Measurements from ENCODE around the gene PDIK1L. TPM values are rescaled to one million over a fixed set of nuclear protein-coding genes. Genes with fewer than 3 reads are reported as not detected.

The PDIK1L gene
- polyA plus RNA-seq, 10 donors = 5.9 to 8.8 (median 6.8) TPM

- peak; percentile 86 to 95 (median 92) for DNase-seq
Measured at GRCh38 chr1:26169669-26170471, 58.2 kb downstream of the PDIK1L start, which contains the start of gene ZNF593. ZNF593 (plus strand) TSS chr1:26169908; CDS start chr1:26169984, 76 bp downstream.

GRCh38 chr1:26170472-26170821, 58.8 kb downstream of the PDIK1L start:
- no peak for DNase-seq

- no peak for DNase-seq
Measured at GRCh38 chr1:26171084-26172072, 59.8 kb downstream of the PDIK1L start, which contains the start of gene ZNF593OS. ZNF593OS (minus strand) TSS chr1:26171832; CDS start chr1:26171661, 171 bp downstream.

Other genes with a start within 250 kb of the PDIK1L start
- 1 to 10 TPM; 6.1 to 8.9 (median 7.0) TPM for gene PAQR7, start 236.1 kb upstream of the PDIK1L start, polyA plus RNA-seq (ENCODE audit: insufficient read length in 10 of 10)
- gene STMN1, start 205.4 kb upstream of the PDIK1L start, polyA plus RNA-seq (ENCODE audit: insufficient read length in 10 of 10) = 100 to 1,000 TPM; 402 to 727 (median 524) TPM
- gene PAFAH2, start 113.8 kb upstream of the PDIK1L start, polyA plus RNA-seq (ENCODE audit: insufficient read length in 10 of 10) = 10 to 100 TPM; 30.1 to 83.9 (median 59.1) TPM
- gene EXTL1, start 90.0 kb upstream of the PDIK1L start, polyA plus RNA-seq (ENCODE audit: insufficient read length in 10 of 10) = 1 to 10 TPM; 1.7 to 7.3 (median 3.2) TPM
- 1 to 10 TPM in 1 of 10 donors, under 1 TPM in 9; 0.16 to 1.1 (median 0.55) TPM for gene SLC30A2, start 65.7 kb upstream of the PDIK1L start, polyA plus RNA-seq (ENCODE audit: insufficient read length in 10 of 10)
- 10 to 100 TPM; 23.1 to 48.6 (median 36.4) TPM for gene TRIM63, start 44.2 kb upstream of the PDIK1L start, polyA plus RNA-seq (ENCODE audit: insufficient read length in 10 of 10)
- gene FAM110D, start 47.3 kb downstream of the PDIK1L start, polyA plus RNA-seq (ENCODE audit: insufficient read length in 10 of 10) = 1 to 10 TPM in 1 of 10 donors, under 1 TPM in 9; 0.47 to 1.4 (median 0.75) TPM
- gene C1orf232, start 57.1 kb downstream of the PDIK1L start, polyA plus RNA-seq (ENCODE audit: insufficient read length in 10 of 10) = not detected
- 10 to 100 TPM; 10.3 to 21.7 (median 16.6) TPM for gene ZNF593, start 58.1 kb downstream of the PDIK1L start, polyA plus RNA-seq (ENCODE audit: insufficient read length in 10 of 10)
- 1 to 10 TPM in 8 of 10 donors, under 1 TPM in 2; 0.60 to 2.1 (median 1.4) TPM for gene ZNF593OS, start 60.0 kb downstream of the PDIK1L start, polyA plus RNA-seq (ENCODE audit: insufficient read length in 10 of 10)
- gene CNKSR1, start 65.7 kb downstream of the PDIK1L start, polyA plus RNA-seq (ENCODE audit: insufficient read length in 10 of 10) = 1 to 10 TPM in 9 of 10 donors, under 1 TPM in 1; 0.97 to 3.9 (median 2.1) TPM
- not detected for gene CATSPER4, start 78.8 kb downstream of the PDIK1L start, polyA plus RNA-seq (ENCODE audit: insufficient read length in 10 of 10)
- 10 to 100 TPM; 17.4 to 28.2 (median 22.9) TPM for gene CEP85, start 122.4 kb downstream of the PDIK1L start, polyA plus RNA-seq (ENCODE audit: insufficient read length in 10 of 10)
- gene SH3BGRL3, start 168.3 kb downstream of the PDIK1L start, polyA plus RNA-seq (ENCODE audit: insufficient read length in 10 of 10) = 10 to 100 TPM; 46.1 to 79.3 (median 64.6) TPM
- gene UBXN11, start 194.8 kb downstream of the PDIK1L start, polyA plus RNA-seq (ENCODE audit: insufficient read length in 10 of 10) = 10 to 100 TPM in 2 of 10 donors, 1 to 10 TPM in 8; 5.2 to 13.8 (median 8.0) TPM
- gene CD52, start 206.1 kb downstream of the PDIK1L start, polyA plus RNA-seq (ENCODE audit: insufficient read length in 10 of 10) = 10 to 100 TPM in 2 of 10 donors, 1 to 10 TPM in 6, under 1 TPM in 2; 0.66 to 43.2 (median 2.4) TPM
- gene CRYBG2, start 242.3 kb downstream of the PDIK1L start, polyA plus RNA-seq (ENCODE audit: insufficient read length in 10 of 10) = 1 to 10 TPM in 2 of 10 donors, under 1 TPM in 2, not detected in 6; 0.05 to 2.8 (median 1.2) TPM